PFSK-1 (cell line): ENCODE measurements around the gene HS3ST3B1.

Experiments used
- FOXP2 ChIP-seq: optimal IDR thresholded peaks from 2 replicates; pipeline ENCODE3; 2011; ENCODE audit warnings: borderline replicate concordance, control low read depth, inconsistent platforms; ENCODE audit not compliant: insufficient read depth; ENCODE audit errors: extremely low read length, extremely low read depth
- TAF1 ChIP-seq: IDR thresholded peaks from 2 replicates; pipeline ENCODE4 v1.6.1; 2012; ENCODE audit warnings: low read length, control low read depth, borderline replicate concordance; ENCODE audit not compliant: insufficient read depth
- TF ChIP-seq, protein P1 (sequence below), 2 experiments: IDR thresholded peaks; 2 replicates each; pipeline versions ENCODE4 v1.6.1 to v1.8.0; 2011 to 2012; ENCODE audit warnings: low read depth in 2 of 2, low read length in 2 of 2, control low read depth in 1 of 2, inconsistent platforms in 1 of 2, mild to moderate bottlenecking in 1 of 2, moderate library complexity in 1 of 2; ENCODE audit not compliant: insufficient read depth in 1 of 2

- no peak for TF ChIP-seq FOXP2
- no peak for TF ChIP-seq TAF1
- TF ChIP-seq, protein P1, sequence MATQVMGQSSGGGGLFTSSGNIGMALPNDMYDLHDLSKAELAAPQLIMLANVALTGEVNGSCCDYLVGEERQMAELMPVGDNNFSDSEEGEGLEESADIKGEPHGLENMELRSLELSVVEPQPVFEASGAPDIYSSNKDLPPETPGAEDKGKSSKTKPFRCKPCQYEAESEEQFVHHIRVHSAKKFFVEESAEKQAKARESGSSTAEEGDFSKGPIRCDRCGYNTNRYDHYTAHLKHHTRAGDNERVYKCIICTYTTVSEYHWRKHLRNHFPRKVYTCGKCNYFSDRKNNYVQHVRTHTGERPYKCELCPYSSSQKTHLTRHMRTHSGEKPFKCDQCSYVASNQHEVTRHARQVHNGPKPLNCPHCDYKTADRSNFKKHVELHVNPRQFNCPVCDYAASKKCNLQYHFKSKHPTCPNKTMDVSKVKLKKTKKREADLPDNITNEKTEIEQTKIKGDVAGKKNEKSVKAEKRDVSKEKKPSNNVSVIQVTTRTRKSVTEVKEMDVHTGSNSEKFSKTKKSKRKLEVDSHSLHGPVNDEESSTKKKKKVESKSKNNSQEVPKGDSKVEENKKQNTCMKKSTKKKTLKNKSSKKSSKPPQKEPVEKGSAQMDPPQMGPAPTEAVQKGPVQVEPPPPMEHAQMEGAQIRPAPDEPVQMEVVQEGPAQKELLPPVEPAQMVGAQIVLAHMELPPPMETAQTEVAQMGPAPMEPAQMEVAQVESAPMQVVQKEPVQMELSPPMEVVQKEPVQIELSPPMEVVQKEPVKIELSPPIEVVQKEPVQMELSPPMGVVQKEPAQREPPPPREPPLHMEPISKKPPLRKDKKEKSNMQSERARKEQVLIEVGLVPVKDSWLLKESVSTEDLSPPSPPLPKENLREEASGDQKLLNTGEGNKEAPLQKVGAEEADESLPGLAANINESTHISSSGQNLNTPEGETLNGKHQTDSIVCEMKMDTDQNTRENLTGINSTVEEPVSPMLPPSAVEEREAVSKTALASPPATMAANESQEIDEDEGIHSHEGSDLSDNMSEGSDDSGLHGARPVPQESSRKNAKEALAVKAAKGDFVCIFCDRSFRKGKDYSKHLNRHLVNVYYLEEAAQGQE (IDR thresholded peaks at IDR 0.05; ENCODE audit: insufficient read depth in 1 of 2, low read depth in 2 of 2, low read length in 2 of 2): no peak
Observed at GRCh38 chr17:14329900-14330491, 29.1 kb downstream of the HS3ST3B1 start.
